WTC11 (cell line): Measurements from ENCODE around the gene POTEB. TPM values are rescaled to one million over a fixed set of nuclear protein-coding genes. Genes with fewer than 3 reads are reported as not detected.
"Not testable (repeated sequence)": the region's sequence is repeated elsewhere in the genome, so short reads cannot be mapped to it uniquely, and the experiment has no call there.

ENCODE experiments used
- ATAC-seq: fragments of 200-7000 bp; cut with Tn5 transposase; 2 replicates; pipeline ENCODE4 v1.10.0; 2021; ENCODE audit warnings: mild to moderate bottlenecking, moderate library complexity
- Bru-seq: library from RNA; stranded (reverse); fragments of 400-500 nt; gene quantifications from one replicate; lab custom pipeline; 2021; lab: Mats Ljungman, UMichigan
- CTCF ChIA-PET: fragments of 300-600 bp; sonication (Branson Sonifier 250); formaldehyde crosslinking; loops from one replicate; lab custom pipeline; 2021; ENCODE audit warnings: antibody characterized with exemption; lab: Charles Lee
- POLR2A ChIA-PET: fragments of 350-600 bp; sonication (Branson Sonifier 250); formaldehyde crosslinking; loops from one replicate; lab custom pipeline; 2021; ENCODE audit warnings: antibody characterized with exemption; lab: Charles Lee
- DNase-seq: peaks from one replicate; pipeline ENCODE4 v3.0.0; 2021; ENCODE audit warnings: low spot score
- H3K27ac Mint-ChIP-seq: 2 replicates; pipeline ENCODE4 v1.8.0; 2021; ENCODE audit warnings: mixed read lengths
- H3K27me3 Mint-ChIP-seq: 2 replicates; pipeline ENCODE4 v1.8.0; 2021; ENCODE audit warnings: low read depth, mild to moderate bottlenecking, moderate library complexity, mixed read lengths
- H3K36me3 Mint-ChIP-seq: 2 replicates; pipeline ENCODE4 v1.8.0; 2021; ENCODE audit warnings: mixed read lengths
- H3K4me1 Mint-ChIP-seq: 2 replicates; pipeline ENCODE4 v1.8.0; 2022; ENCODE audit warnings: mixed read lengths
- H3K4me3 Mint-ChIP-seq: 2 replicates; pipeline ENCODE4 v1.8.0; 2021; ENCODE audit warnings: mild to moderate bottlenecking, moderate library complexity, mixed read lengths
- H3K9me3 Mint-ChIP-seq: 2 replicates; pipeline ENCODE4 v1.8.0; 2021; ENCODE audit warnings: mixed read lengths
- long read RNA-seq, 3 experiments: library from RNA in 1 of 3; library from capped mRNA in 1 of 3; library from polyadenylated mRNA in 1 of 3; unstranded in 2 of 3; stranded (forward) in 1 of 3; transcript quantifications; one replicate each; pipeline ENCODE4 v2.0.0, GENCODE V29; 2021
- microRNA-seq: library from miRNA; unstranded; fragments of <30 nt; microRNA quantifications from one replicate; pipeline ENCODE4 v1.2.0, GENCODE V29; 2022; ENCODE audit warnings: borderline number of aligned reads
- total RNA-seq: library from RNA; stranded (reverse); gene quantifications from 3 replicates; pipeline ENCODE4 v1.2.3, GENCODE V29; 2021

Gene POTEB
- total RNA-seq (not detected in 3 replicates), Bru-seq, nascent RNA (not detected)
- long read RNA-seq, experiment 1 = 0 reads
- long read RNA-seq, experiment 2 = 0 reads
- long read RNA-seq, experiment 3 = 0 reads

DNA sequence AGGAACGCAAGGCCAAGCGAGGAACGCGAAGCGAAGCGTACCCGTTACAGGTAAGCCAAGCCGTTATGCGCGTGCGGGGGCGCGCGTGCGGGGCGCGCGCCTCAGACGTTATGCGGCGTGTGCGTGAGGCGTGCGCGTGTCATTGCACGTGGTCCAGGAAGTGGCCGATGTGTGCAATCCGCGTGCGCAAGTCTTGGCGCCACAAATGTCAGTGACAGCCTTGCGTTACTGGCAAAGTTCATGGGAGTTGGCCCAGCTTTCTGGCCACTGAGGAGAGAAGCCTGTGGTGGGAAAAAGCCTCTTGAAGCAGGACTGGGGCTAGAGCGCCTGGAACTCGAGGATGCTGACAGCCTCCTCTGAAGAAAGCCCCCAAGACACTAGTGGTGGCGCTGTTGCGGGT, at the start of gene POTEB:
Gene POTEB (minus strand): TSS at position 101 of the 400 bp plus-strand sequence. CDS start 489 bp downstream, outside the sequence.
- H3K4me1 Mint-ChIP-seq, POLR2A ChIA-PET, DNase-seq, CTCF ChIA-PET, H3K36me3 Mint-ChIP-seq, H3K27ac Mint-ChIP-seq, H3K4me3 Mint-ChIP-seq, H3K27me3 Mint-ChIP-seq, H3K9me3 Mint-ChIP-seq, ATAC-seq: not testable (repeated sequence)

DNA sequence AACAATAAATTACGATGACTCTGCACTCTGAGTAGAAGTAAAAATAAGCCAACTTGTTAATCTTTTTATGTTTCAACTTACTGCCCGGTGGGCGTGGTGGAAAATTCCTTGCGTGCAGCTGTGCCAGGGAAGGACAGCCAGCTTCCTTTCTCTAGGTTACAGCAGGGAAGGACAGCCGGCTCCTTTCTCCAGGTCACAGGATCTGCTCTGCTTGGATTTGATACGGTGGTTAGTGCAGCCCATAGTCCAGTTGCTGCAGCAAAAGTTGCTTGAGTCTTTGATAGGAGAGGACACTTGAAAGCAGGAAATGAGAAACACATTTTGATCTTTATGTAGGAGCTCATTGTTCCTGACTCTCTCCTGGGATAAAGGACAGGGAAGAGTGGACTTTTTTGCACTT, 13.4 kb upstream of the POTEB start:
- H3K4me3 Mint-ChIP-seq, H3K4me1 Mint-ChIP-seq, CTCF ChIA-PET, ATAC-seq, H3K27me3 Mint-ChIP-seq, H3K9me3 Mint-ChIP-seq, H3K36me3 Mint-ChIP-seq, POLR2A ChIA-PET, H3K27ac Mint-ChIP-seq, DNase-seq: not testable (repeated sequence)

GRCh38 chr15:21889542-21889941, 12.0 kb upstream of the POTEB start:
- H3K4me1 Mint-ChIP-seq, H3K9me3 Mint-ChIP-seq, ATAC-seq, H3K27me3 Mint-ChIP-seq, H3K4me3 Mint-ChIP-seq, DNase-seq, CTCF ChIA-PET, H3K36me3 Mint-ChIP-seq, H3K27ac Mint-ChIP-seq, POLR2A ChIA-PET: not testable (repeated sequence)

DNA sequence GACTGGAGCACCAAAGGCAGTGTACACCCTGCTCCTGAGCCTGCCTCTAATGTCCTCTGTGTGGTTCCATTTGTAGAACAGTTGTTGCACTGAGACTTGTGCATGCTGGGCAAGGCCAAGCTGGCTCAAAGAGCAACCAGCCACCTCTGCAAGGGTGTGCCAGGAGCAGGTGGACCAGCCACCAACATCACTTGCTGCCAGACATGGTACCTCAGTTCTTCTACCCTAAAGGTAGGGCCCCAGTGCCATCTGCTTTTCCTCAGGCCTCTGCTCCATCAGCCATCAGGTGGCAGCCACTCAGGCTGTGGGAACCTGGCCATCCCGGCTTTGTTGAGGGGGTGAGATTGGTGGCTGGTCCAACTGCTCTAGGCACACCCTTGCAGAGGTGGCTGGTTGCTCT, 38.7 kb downstream of the POTEB start:
- H3K27me3 Mint-ChIP-seq, ATAC-seq, POLR2A ChIA-PET, DNase-seq, CTCF ChIA-PET, H3K4me1 Mint-ChIP-seq, H3K9me3 Mint-ChIP-seq, H3K4me3 Mint-ChIP-seq, H3K27ac Mint-ChIP-seq, H3K36me3 Mint-ChIP-seq: not testable (repeated sequence)

Small RNAs within 50 kb of the gene (microRNA-seq; reads per million reads assigned to microRNA genes)
- not detected for gene MIR3118-4

Other genes starting within 250 kb of the POTEB start
- gene OR4M2, start 202.8 kb upstream of the POTEB start, total RNA-seq = not detected in 3 replicates